Neural progenitor cell (in vitro differentiated cells): Measurements from ENCODE around the gene DCD. TPM values are rescaled to one million over a fixed set of nuclear protein-coding genes. Genes with fewer than 3 reads are reported as not detected.

Experiments used
- DNase-seq: peaks from one replicate; pipeline ENCODE4 v3.0.0-alpha.2; 2016; ENCODE audit warnings: low spot score
- H2AFZ ChIP-seq: fragments of 200-600 bp; sonication (generic); replicated peaks from 2 replicates; pipeline ENCODE4 v1.6.1; 2016; ENCODE audit warnings: antibody characterized with exemption
- H3F3A ChIP-seq: fragments of 200-600 bp; sonication (generic); 2 replicates; pipeline ENCODE4 v1.6.1; 2016; ENCODE audit warnings: antibody characterized with exemption, low read depth
- H3K27ac ChIP-seq: fragments of 200-600 bp; sonication (generic); 2 replicates; pipeline ENCODE4 v1.5.1; 2016; ENCODE audit warnings: mild to moderate bottlenecking
- H3K27me3 ChIP-seq: fragments of 200-600 bp; sonication (generic); 2 replicates; pipeline ENCODE4 v1.6.1; 2016; ENCODE audit warnings: mild to moderate bottlenecking, moderate library complexity
- H3K36me3 ChIP-seq: fragments of 200-600 bp; sonication (generic); 2 replicates; pipeline ENCODE4 v1.5.1; 2016
- H3K4me1 ChIP-seq: fragments of 200-600 bp; sonication (generic); 2 replicates; pipeline ENCODE4 v1.6.1; 2016; ENCODE audit warnings: mixed run types
- H3K4me2 ChIP-seq: fragments of 200-600 bp; sonication (generic); 2 replicates; pipeline ENCODE4 v1.6.1; 2016
- H3K4me3 ChIP-seq: fragments of 200-600 bp; sonication (generic); 2 replicates; pipeline ENCODE4 v1.5.1; 2016
- H3K79me2 ChIP-seq: fragments of 200-600 bp; sonication (generic); 2 replicates; pipeline ENCODE4 v1.6.1; 2016; ENCODE audit warnings: low read depth
- H3K9ac ChIP-seq: fragments of 200-600 bp; sonication (generic); 2 replicates; pipeline ENCODE4 v1.6.1; 2016
- H3K9me3 ChIP-seq: fragments of 200-600 bp; sonication (generic); 2 replicates; pipeline ENCODE4 v1.5.1; 2016; ENCODE audit warnings: low read depth
- H4K20me1 ChIP-seq: fragments of 200-600 bp; sonication (generic); 2 replicates; pipeline ENCODE4 v1.6.1; 2016; ENCODE audit warnings: low read depth
- H3K27ac Mint-ChIP-seq: 3 replicates; pipeline ENCODE4 v1.8.0; 2021; ENCODE audit warnings: mixed read lengths
- H3K27me3 Mint-ChIP-seq: 2 replicates; pipeline ENCODE4 v1.8.0; 2022; ENCODE audit warnings: low read depth, mild to moderate bottlenecking, inconsistent platforms, moderate library complexity, mixed read lengths; ENCODE audit not compliant: insufficient read depth
- H3K36me3 Mint-ChIP-seq: 3 replicates; pipeline ENCODE4 v1.8.0; 2021; ENCODE audit warnings: mixed read lengths
- H3K4me1 Mint-ChIP-seq: 3 replicates; pipeline ENCODE4 v1.8.0; 2021; ENCODE audit warnings: mixed read lengths
- H3K4me3 Mint-ChIP-seq: 3 replicates; pipeline ENCODE4 v1.8.0; 2021; ENCODE audit warnings: mild to moderate bottlenecking, moderate library complexity, mixed read lengths
- H3K9me3 Mint-ChIP-seq: 3 replicates; pipeline ENCODE4 v1.8.0; 2020; ENCODE audit warnings: mixed read lengths
- CTCF ChIP-seq: fragments of 200-600 bp; sonication (generic); IDR thresholded peaks from 2 replicates; pipeline ENCODE4 v1.5.1; 2017; ENCODE audit warnings: antibody characterized with exemption, mild to moderate bottlenecking
- EZH2 ChIP-seq: fragments of 200-600 bp; sonication (generic); IDR thresholded peaks from 2 replicates; pipeline ENCODE4 v1.6.1; 2017; ENCODE audit warnings: antibody characterized with exemption, mild to moderate bottlenecking, moderate library complexity
- EZH2phosphoT487 ChIP-seq: fragments of 200-600 bp; sonication (generic); IDR thresholded peaks from 2 replicates; pipeline ENCODE4 v1.6.1; 2017; ENCODE audit warnings: antibody characterized with exemption
- total RNA-seq: library from RNA; depleted of rRNA; stranded (reverse); fragments of >200 nt; gene quantifications from 2 replicates; pipeline ENCODE4 v1.2.3, GENCODE V29; 2015; ENCODE audit warnings: low replicate concordance

Gene DCD
- total RNA-seq, 1 donor from 2014 or later: not detected

GRCh38 chr12:54689984-54690383, 41.8 kb upstream of the DCD start:
- H3K9me3 ChIP-seq: no peaks in the 10 kb centered on the region
- H4K20me1 ChIP-seq: no peaks in the 10 kb centered on the region
- no peak overlapping the region for H3K27ac ChIP-seq
- TF ChIP-seq CTCF: peak; percentile 56
- no peak for TF ChIP-seq EZH2phosphoT487
- no peak for TF ChIP-seq EZH2
- Mint-ChIP-seq H3K9me3 (peaks cover 11% of the 10 kb centered on the region), H3K27me3 (no peaks in the 10 kb centered on the region), H3K27ac (no peak overlapping the region), H3K36me3 (no peaks in the 10 kb centered on the region), H3K4me1 (peaks cover 7% of the 10 kb centered on the region), H3K4me3 (no peak overlapping the region)
- no peak overlapping the region for H3K4me2 ChIP-seq
- no peaks in the 10 kb centered on the region for H3K27me3 ChIP-seq
- no peaks in the 10 kb centered on the region for H3F3A ChIP-seq
- H3K4me3 ChIP-seq: no peak overlapping the region
- no peaks in the 10 kb centered on the region for H3K79me2 ChIP-seq
- H3K4me1 ChIP-seq: peaks cover under 1% of the 10 kb centered on the region
- H2AFZ ChIP-seq: no peak overlapping the region
- H3K36me3 ChIP-seq: no peaks in the 10 kb centered on the region
- no peak overlapping the region for H3K9ac ChIP-seq
- peak; percentile 55 for DNase-seq

GRCh38 chr12:54689034-54689372, 40.8 kb upstream of the DCD start:
- Mint-ChIP-seq H3K27me3 (no peaks in the 10 kb centered on the region), H3K4me1 (peaks cover 17% of the 10 kb centered on the region), H3K36me3 (no peaks in the 10 kb centered on the region), H3K4me3 (no peak overlapping the region), H3K27ac (no peak overlapping the region), H3K9me3 (peaks cover 11% of the 10 kb centered on the region)
- H3K36me3 ChIP-seq: no peaks in the 10 kb centered on the region
- no peak overlapping the region for H3K9ac ChIP-seq
- DNase-seq: no peak
- no peaks in the 10 kb centered on the region for H4K20me1 ChIP-seq
- no peak overlapping the region for H3K27ac ChIP-seq
- H3K79me2 ChIP-seq: no peaks in the 10 kb centered on the region
- peaks cover 10% of the 10 kb centered on the region for H3K4me1 ChIP-seq
- H3K9me3 ChIP-seq: no peaks in the 10 kb centered on the region
- H3K27me3 ChIP-seq: no peaks in the 10 kb centered on the region
- no peak overlapping the region for H3K4me2 ChIP-seq
- peaks cover 9% of the 10 kb centered on the region for H3F3A ChIP-seq
- TF ChIP-seq EZH2phosphoT487: no peak
- TF ChIP-seq EZH2: no peak
- no peak for TF ChIP-seq CTCF
- no peak overlapping the region for H2AFZ ChIP-seq
- H3K4me3 ChIP-seq: no peak overlapping the region

GRCh38 chr12:54688309-54689033, 40.3 kb upstream of the DCD start:
- H3K27me3 Mint-ChIP-seq: no peaks in the 10 kb centered on the region
- H3K4me1 ChIP-seq: peaks cover 15% of the 10 kb centered on the region
- peaks cover 11% of the 10 kb centered on the region for H3K9me3 Mint-ChIP-seq

More at GRCh38 chr12:54688309-54689033, 40.3 kb upstream of the DCD start:
- Histone ChIP-seq H3K4me2 (no peak overlapping the region), H3K9ac (no peak overlapping the region), H3K36me3 (no peaks in the 10 kb centered on the region), H3K4me3 (no peak overlapping the region), H3K9me3 (no peaks in the 10 kb centered on the region), H3K79me2 (no peaks in the 10 kb centered on the region), H3F3A (peaks cover 14% of the 10 kb centered on the region), H4K20me1 (no peaks in the 10 kb centered on the region), H2AFZ (no peak overlapping the region), H3K27ac (no peak overlapping the region), H3K27me3 (no peaks in the 10 kb centered on the region)
- peaks cover 22% of the 10 kb centered on the region for H3K4me1 Mint-ChIP-seq
- no peak overlapping the region for H3K27ac Mint-ChIP-seq
- no peak for DNase-seq
- H3K4me3 Mint-ChIP-seq: peak overlapping the region; percentile 3
- TF ChIP-seq EZH2phosphoT487 (no peak), EZH2 (no peak), CTCF (no peak)
- no peaks in the 10 kb centered on the region for H3K36me3 Mint-ChIP-seq
